GM21786 (cell line): ENCODE measurements around the gene PFKFB1.

Source experiments
- ATAC-seq: cut with Tn5 transposase; IDR thresholded peaks from one replicate; pipeline ENCODE4 v1.9.1; 2021; ENCODE audit not compliant: unreplicated experiment

PFKFB1 gene

GRCh38 chrX:54994099-54994498, at the start of gene PFKFB1:
TSS of gene PFKFB1 (minus strand) at chrX:54994188. CDS start at chrX:54994007, 181 bp downstream.
- no peak for ATAC-seq

- no peak for ATAC-seq
These were observed 47.5 kb upstream of the PFKFB1 start for GRCh38 chrX:55041514-55041913.

- no peak for ATAC-seq
These were observed 45.5 kb upstream of the PFKFB1 start for GRCh38 chrX:55039471-55039870.

- ATAC-seq: no peak
These were observed 39.4 kb upstream of the PFKFB1 start for GRCh38 chrX:55033429-55033828.

GRCh38 chrX:55030271-55031205, 36.5 kb upstream of the PFKFB1 start, which contains the start of gene ALAS2:
TSS of gene ALAS2 (minus strand) at chrX:55030977. CDS start at chrX:55026000, 4,977 bp downstream.
- no peak for ATAC-seq

GRCh38 chrX:55029291-55029690, 35.3 kb upstream of the PFKFB1 start:
- no peak for ATAC-seq

- no peak for ATAC-seq
These were observed 34.6 kb upstream of the PFKFB1 start for GRCh38 chrX:55028611-55029010.

- ATAC-seq: no peak
These were observed 34.1 kb upstream of the PFKFB1 start for GRCh38 chrX:55028040-55028439.

GRCh38 chrX:55026840-55027239, 32.9 kb upstream of the PFKFB1 start:
- ATAC-seq: no peak

GRCh38 chrX:55026143-55026542, 32.2 kb upstream of the PFKFB1 start:
- no peak for ATAC-seq

- no peak for ATAC-seq
These were observed 20.9 kb upstream of the PFKFB1 start for GRCh38 chrX:55014897-55015299.

- ATAC-seq: no peak
These were observed 17.3 kb upstream of the PFKFB1 start for GRCh38 chrX:55011294-55011693.

- ATAC-seq: peak; percentile 50
These were observed 14.8 kb upstream of the PFKFB1 start for GRCh38 chrX:55008571-55009358.

GRCh38 chrX:55007656-55008055, 13.7 kb upstream of the PFKFB1 start:
- no peak for ATAC-seq

GRCh38 chrX:55006827-55007621, 13.0 kb upstream of the PFKFB1 start:
- ATAC-seq: no peak

GRCh38 chrX:55005256-55005655, 11.3 kb upstream of the PFKFB1 start:
- ATAC-seq: no peak

GRCh38 chrX:55004231-55004630, 10.2 kb upstream of the PFKFB1 start:
- no peak for ATAC-seq

- ATAC-seq: peak; percentile 91
These were observed 6.0 kb upstream of the PFKFB1 start, which contains the start of gene APEX2 for GRCh38 chrX:54999717-55000598. TSS of gene APEX2 (plus strand) at chrX:55000363. CDS start at chrX:55000423, 60 bp downstream.

GRCh38 chrX:54995621-54996020, 1.6 kb upstream of the PFKFB1 start:
- ATAC-seq: no peak
